ENCODE results near the gene PPA2. TPM values are rescaled to one million over a fixed set of nuclear protein-coding genes. Genes with fewer than 3 reads are reported as not detected.

Gene PPA2
- total RNA-seq, 1 experiment from 2014 or later = 76.4 TPM

DNA sequence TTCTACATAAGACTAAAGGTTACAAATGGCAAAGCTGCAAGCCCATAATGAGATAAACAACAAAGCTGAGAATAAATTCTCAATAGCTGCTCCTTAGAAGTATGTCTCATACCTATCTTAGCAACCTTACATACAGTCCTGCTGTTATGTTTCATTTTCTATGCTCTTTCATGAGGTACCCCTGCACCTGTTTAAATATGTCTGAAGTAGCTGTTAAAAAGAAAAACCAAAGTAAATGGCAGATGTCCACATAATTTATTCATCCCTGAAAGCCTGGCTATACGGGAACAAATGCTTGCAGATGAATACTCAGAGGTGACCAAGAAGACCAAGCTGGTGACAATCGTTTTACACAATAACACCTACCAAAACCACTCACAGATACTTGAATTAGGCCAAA, 22.5 kb downstream of the PPA2 start:
- Histone ChIP-seq H3K23ac (ENCODE audit: insufficient read length, low read depth, low read length) (no peak overlapping the region), H2BK20ac (ENCODE audit: low read depth, low read length, poor library complexity, severe bottlenecking) (no peak overlapping the region), H3K18ac (ENCODE audit: insufficient read length, low read depth, low read length) (no peak overlapping the region), H3K23me2 (ENCODE audit: insufficient read length, low read depth, low read length, poor library complexity, severe bottlenecking) (no peaks in the 10 kb centered on the region), H4K8ac (replicated peaks; ENCODE audit: insufficient read length, low read depth, low read length) (no peak overlapping the region), H3K9ac (ENCODE audit: extremely low read depth, insufficient read length, low read length) (no peak overlapping the region), H3K4me1 (ENCODE audit: insufficient read depth, low read length) (no peaks in the 10 kb centered on the region), H3K79me1 (ENCODE audit: insufficient read depth, low read depth, low read length, poor library complexity, severe bottlenecking) (no peaks in the 10 kb centered on the region), H3T11ph (ENCODE audit: low read length) (no peak overlapping the region), H2BK15ac (ENCODE audit: low read depth, low read length) (no peak overlapping the region), H2BK5ac (ENCODE audit: insufficient read length, low read length) (no peak overlapping the region), H4K20me1 (ENCODE audit: control insufficient read depth, insufficient read depth, insufficient read length) (no peaks in the 10 kb centered on the region), H3K27ac (ENCODE audit: insufficient read length, low read depth, low read length) (no peak overlapping the region), H2AK5ac (ENCODE audit: insufficient read length, low read length) (no peak overlapping the region), H3K9me3 (ENCODE audit: control insufficient read depth, low read depth, low read length) (no peaks in the 10 kb centered on the region), H3K4me2 (ENCODE audit: insufficient read depth, insufficient read length, low read length) (no peak overlapping the region), H3K4ac (ENCODE audit: low read depth, low read length) (no peak overlapping the region), H3K56ac (ENCODE audit: insufficient read length, low read depth, low read length) (no peak overlapping the region), H3K79me2 (ENCODE audit: insufficient read depth, low read length) (no peaks in the 10 kb centered on the region), H4K5ac (ENCODE audit: insufficient read length, low read depth, low read length) (no peak overlapping the region), H3K27me3 (ENCODE audit: insufficient read depth, low read length) (no peaks in the 10 kb centered on the region), H2BK120ac (ENCODE audit: low read depth, low read length, poor library complexity, severe bottlenecking) (no peak overlapping the region), H4K91ac (ENCODE audit: insufficient read length, low read depth, low read length) (no peak overlapping the region), H2BK12ac (ENCODE audit: insufficient read length, low read depth, low read length) (no peak overlapping the region), H3K14ac (ENCODE audit: insufficient read depth, low read length) (no peak overlapping the region), H2AFZ (ENCODE audit: low read length) (no peak overlapping the region)
- Mint-ChIP-seq H3K36me3 (ENCODE audit: insufficient read depth in 1 of 3, low read depth in 3 of 3) (peaks cover 7 to 26% (median 24%) of the 10 kb centered on the region in 3 experiments; a peak in 6 of 7 replicates), H3K9me3 (no peaks in the 10 kb centered on the region), H3K27ac (no peak overlapping the region), H3K27me3 (ENCODE audit: low read depth) (no peaks in the 10 kb centered on the region), H3K4me3 (no peak overlapping the region), H3K4me1 (peaks cover 7 to 19% of the 10 kb centered on the region in 2 experiments)
- TF ChIP-seq, protein P1, sequence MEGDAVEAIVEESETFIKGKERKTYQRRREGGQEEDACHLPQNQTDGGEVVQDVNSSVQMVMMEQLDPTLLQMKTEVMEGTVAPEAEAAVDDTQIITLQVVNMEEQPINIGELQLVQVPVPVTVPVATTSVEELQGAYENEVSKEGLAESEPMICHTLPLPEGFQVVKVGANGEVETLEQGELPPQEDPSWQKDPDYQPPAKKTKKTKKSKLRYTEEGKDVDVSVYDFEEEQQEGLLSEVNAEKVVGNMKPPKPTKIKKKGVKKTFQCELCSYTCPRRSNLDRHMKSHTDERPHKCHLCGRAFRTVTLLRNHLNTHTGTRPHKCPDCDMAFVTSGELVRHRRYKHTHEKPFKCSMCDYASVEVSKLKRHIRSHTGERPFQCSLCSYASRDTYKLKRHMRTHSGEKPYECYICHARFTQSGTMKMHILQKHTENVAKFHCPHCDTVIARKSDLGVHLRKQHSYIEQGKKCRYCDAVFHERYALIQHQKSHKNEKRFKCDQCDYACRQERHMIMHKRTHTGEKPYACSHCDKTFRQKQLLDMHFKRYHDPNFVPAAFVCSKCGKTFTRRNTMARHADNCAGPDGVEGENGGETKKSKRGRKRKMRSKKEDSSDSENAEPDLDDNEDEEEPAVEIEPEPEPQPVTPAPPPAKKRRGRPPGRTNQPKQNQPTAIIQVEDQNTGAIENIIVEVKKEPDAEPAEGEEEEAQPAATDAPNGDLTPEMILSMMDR (conservative IDR thresholded peaks at IDR 0.05) = no peak
- no peak for DNase-seq
- no CpG with 5 or more reads among the region's 2 CpGs for WGBS (ENCODE audit: extremely low coverage, insufficient read length, low lambda C conversion rate)

All from H9 (cell line).